SK-N-SH (cell line): ENCODE data around the gene KCNIP4. TPM values are rescaled to one million over a fixed set of nuclear protein-coding genes. Genes with fewer than 3 reads are reported as not detected.
"Not testable (repeated sequence)": the region's sequence is repeated elsewhere in the genome, so short reads cannot be mapped to it uniquely, and the experiment has no call there.

Experiments used
- CTCF ChIA-PET: fragments of 300-600, 350-600 bp; formaldehyde crosslinking; extraction: SDS; loops from one replicate; lab custom pipeline; 2021; lab: Yijun Ruan, JAX
- POLR2A ChIA-PET: fragments of 350-600 bp; sonication (Branson Sonifier 250); formaldehyde crosslinking; extraction: SDS; loops from one replicate; lab custom pipeline; 2020; ENCODE audit warnings: antibody characterized with exemption, inconsistent platforms; lab: Yijun Ruan, JAX
- DNase-seq: peaks from one replicate; pipeline ENCODE4 v3.0.0; 2012
- H2AFZ ChIP-seq: fragments of 200-600 bp; sonication (generic); 2 replicates; pipeline ENCODE4 v1.8.1; 2016; ENCODE audit warnings: antibody characterized with exemption, mild to moderate bottlenecking, low read depth
- H3F3A ChIP-seq: fragments of 200-600 bp; sonication (generic); replicated peaks from 2 replicates; pipeline ENCODE3; 2016; ENCODE audit warnings: antibody characterized with exemption, mild to moderate bottlenecking; ENCODE audit not compliant: insufficient read depth
- H3K27ac ChIP-seq, 2 experiments: fragments of 200-500 bp in 1 of 2; fragments of 200-600 bp in 1 of 2; sonication (Bioruptor generic) in 1 of 2; sonication (generic), shearing (Covaris generic) in 1 of 2; 2 replicates each; pipeline versions ENCODE4 v1.5.1 to v1.6.1; 2014 to 2016; ENCODE audit warnings: low read depth in 2 of 2, inconsistent platforms in 1 of 2, low read length in 1 of 2, mild to moderate bottlenecking in 1 of 2, mixed read lengths in 1 of 2
- H3K27me3 ChIP-seq: fragments of 200-600 bp; sonication (generic), shearing (Covaris generic); 2 replicates; pipeline ENCODE4 v1.6.1; 2016; ENCODE audit warnings: mixed run types; ENCODE audit not compliant: insufficient read depth
- H3K36me3 ChIP-seq, 2 experiments: fragments of 200-500 bp in 1 of 2; fragments of 200-600 bp in 1 of 2; sonication (Bioruptor generic) in 1 of 2; sonication (generic) in 1 of 2; replicated peaks in 1 of 2; 2 replicates each; pipeline versions ENCODE3 to v1.5.1; 2014 to 2016; ENCODE audit warnings: low read length in 1 of 2, mild to moderate bottlenecking in 1 of 2; ENCODE audit not compliant: insufficient read depth in 2 of 2, control insufficient read depth in 1 of 2
- H3K4me1 ChIP-seq, 2 experiments: fragments of 200-500 bp in 1 of 2; fragments of 200-600 bp in 1 of 2; sonication (Bioruptor generic) in 1 of 2; sonication (generic), shearing (Covaris generic) in 1 of 2; 2 replicates each; pipeline versions ENCODE4 v1.5.1 to v1.6.1; 2014 to 2016; ENCODE audit warnings: low read depth in 1 of 2, low read length in 1 of 2, mixed run types in 1 of 2; ENCODE audit not compliant: insufficient read depth in 2 of 2, control insufficient read depth in 1 of 2
- H3K4me2 ChIP-seq: fragments of 200-600 bp; sonication (generic), shearing (Covaris generic); 2 replicates; pipeline ENCODE4 v1.6.1; 2017; ENCODE audit warnings: mixed run types
- H3K4me3 ChIP-seq, 2 experiments: fragments of 200-500 bp in 1 of 2; fragments of 200-600 bp in 1 of 2; sonication (Bioruptor generic) in 1 of 2; sonication (generic), shearing (Covaris generic) in 1 of 2; 2 replicates each; pipeline versions ENCODE4 v1.5.1 to v1.8.1; 2014 to 2016; ENCODE audit warnings: low read depth in 2 of 2, inconsistent platforms in 1 of 2, low read length in 1 of 2, mild to moderate bottlenecking in 1 of 2, mixed read lengths in 1 of 2, moderate library complexity in 1 of 2
- H3K79me2 ChIP-seq: fragments of 200-600 bp; sonication (generic); 2 replicates; pipeline ENCODE4 v1.8.1; 2017; ENCODE audit warnings: mild to moderate bottlenecking; ENCODE audit not compliant: insufficient read depth
- H3K9ac ChIP-seq: fragments of 200-600 bp; sonication (generic); 2 replicates; pipeline ENCODE4 v1.6.1; 2017; ENCODE audit warnings: mixed run types
- H3K9me2 ChIP-seq: fragments of 200-600 bp; sonication (generic); 2 replicates; pipeline ENCODE4 v1.6.1; 2017; ENCODE audit warnings: mixed run types
- H3K9me3 ChIP-seq: fragments of 200-600 bp; sonication (generic); 2 replicates; pipeline ENCODE4 v1.6.1; 2017; ENCODE audit warnings: mixed run types, mild to moderate bottlenecking, moderate library complexity
- H4K20me1 ChIP-seq: fragments of 200-600 bp; sonication (generic); 2 replicates; pipeline ENCODE4 v1.6.1; 2017; ENCODE audit warnings: mild to moderate bottlenecking, mixed run types; ENCODE audit not compliant: insufficient read depth
- EP300 ChIP-seq, 2 experiments: IDR thresholded peaks; 2 replicates each; pipeline versions ENCODE4 v1.4.0 to v1.6.1; 2012; ENCODE audit warnings: borderline replicate concordance in 1 of 2, low read depth in 1 of 2, low read length in 1 of 2
- FOXJ3 ChIP-seq: sonication (generic); formaldehyde crosslinking; IDR thresholded peaks from 2 replicates; pipeline ENCODE4 v1.5.1; 2020; ENCODE audit warnings: mild to moderate bottlenecking, missing genetic modification reagents
- MEF2A ChIP-seq: IDR thresholded peaks from 2 replicates; pipeline ENCODE4 v1.4.0; 2012; ENCODE audit warnings: low read depth, borderline replicate concordance
- MXI1 ChIP-seq: IDR thresholded peaks from 2 replicates; pipeline ENCODE4 v1.6.1; 2012; ENCODE audit warnings: mild to moderate bottlenecking, low read depth, low read length, improper control_type of control experiment
- NFIC ChIP-seq: IDR thresholded peaks from 2 replicates; pipeline ENCODE4 v1.4.0; 2012; ENCODE audit warnings: borderline replicate concordance
- NRF1 ChIP-seq: IDR thresholded peaks from 2 replicates; pipeline ENCODE4 v1.6.1; 2012; ENCODE audit warnings: low read depth, mild to moderate bottlenecking, low read length
- PBX3 ChIP-seq: IDR thresholded peaks from 2 replicates; pipeline ENCODE4; 2012
- RCOR1 ChIP-seq: fragments of 150-350 bp; IDR thresholded peaks from 2 replicates; pipeline ENCODE4 v1.6.1; 2017; ENCODE audit warnings: antibody characterized with exemption, low read length
- RFX5 ChIP-seq: IDR thresholded peaks from 2 replicates; pipeline ENCODE4 v1.6.1; 2012; ENCODE audit warnings: mild to moderate bottlenecking, improper control_type of control experiment, low read length
- TAF1 ChIP-seq: IDR thresholded peaks from 2 replicates; pipeline ENCODE4 v1.6.1; 2012; ENCODE audit warnings: low read depth, mild to moderate bottlenecking, low read length, moderate library complexity, borderline replicate concordance
- TEAD4 ChIP-seq: IDR thresholded peaks from 2 replicates; pipeline ENCODE4 v1.4.0; 2012; ENCODE audit warnings: mild to moderate bottlenecking, borderline replicate concordance; ENCODE audit not compliant: insufficient read depth
- USF2 ChIP-seq: fragments of 150-350 bp; IDR thresholded peaks from 2 replicates; pipeline ENCODE4 v1.6.1; 2017; ENCODE audit warnings: antibody characterized with exemption, low read length, low read depth, borderline replicate concordance
- ZBTB33 ChIP-seq: IDR thresholded peaks from 2 replicates; pipeline ENCODE4 v1.4.0; 2012; ENCODE audit warnings: low read depth, borderline replicate concordance
- WGBS: methylation state at CpG from one replicate; pipeline ENCODE4 v1.1.6; 2017; ENCODE audit warnings: low lambda C conversion rate; 5-methylcytosine and 5-hydroxymethylcytosine counted together
- polyA plus RNA-seq, 3 experiments: library from polyadenylated mRNA; depleted of rRNA; stranded (reverse); fragments of >200 nt; gene quantifications; 2 replicates each; pipeline ENCODE4 v1.2.3, GENCODE V29; 2012

The KCNIP4 gene
- polyA plus RNA-seq, 1 of the 3 experiments (the other 2 are of a cell fraction) = 0.18 TPM

GRCh38 chr4:21366312-21366711 lies 582.3 kb downstream of the KCNIP4 start:
- POLR2A ChIA-PET = no interaction called here
- CTCF ChIA-PET = interaction anchor here (0.7 to 1.2 kb wide), 3 partner anchors 9 to 424 kb away, joined by 3 to 5 read pairs (median 3); no protein-coding TSS in a partner anchor
- H3F3A ChIP-seq = no peaks in the 10 kb centered on the region

GRCh38 chr4:21363701-21364100 lies 584.9 kb downstream of the KCNIP4 start:
- CTCF ChIA-PET = interaction anchor here (0.6 kb wide), 1 partner anchor 363 kb away, joined by 3 read pairs; no protein-coding TSS in a partner anchor
- Histone ChIP-seq H3K9ac (no peak overlapping the region), H3K4me2 (no peak overlapping the region), H3K9me2 (no peaks in the 10 kb centered on the region), H3K4me1 (no peaks in the 10 kb centered on the region), H3K27ac (no peak overlapping the region), H2AFZ (no peak overlapping the region), H3K36me3 (no peaks in the 10 kb centered on the region), H3F3A (no peaks in the 10 kb centered on the region), H3K27me3 (no peaks in the 10 kb centered on the region), H3K4me3 (no peak overlapping the region), H4K20me1 (no peaks in the 10 kb centered on the region), H3K9me3 (no peaks in the 10 kb centered on the region), H3K79me2 (no peaks in the 10 kb centered on the region)
- WGBS = 7% methylated on average over 1 of the region's 1 CpG
- TF ChIP-seq NFIC (no peak), RFX5 (no peak), PBX3 (no peak), MEF2A (no peak), MXI1 (no peak), USF2 (no peak), TEAD4 (no peak), FOXJ3 (CRISPR knock-in tag) (no peak), EP300 (IDR thresholded peaks at IDR 0.05; ENCODE audit: borderline replicate concordance in 1 of 2, low read depth in 1 of 2, low read length in 1 of 2) (no peak)
- DNase-seq = no peak
- POLR2A ChIA-PET = no interaction called here

More at GRCh38 chr4:21366312-21366711, 582.3 kb downstream of the KCNIP4 start:
- Histone ChIP-seq H3K9me3 (no peaks in the 10 kb centered on the region), H2AFZ (no peak overlapping the region), H3K9me2 (no peaks in the 10 kb centered on the region), H3K27me3 (no peaks in the 10 kb centered on the region), H4K20me1 (no peaks in the 10 kb centered on the region), H3K9ac (no peak overlapping the region), H3K4me2 (no peak overlapping the region), H3K4me1 (no peaks in the 10 kb centered on the region), H3K79me2 (no peaks in the 10 kb centered on the region), H3K36me3 (no peaks in the 10 kb centered on the region), H3K4me3 (no peak overlapping the region), H3K27ac (no peak overlapping the region)
- 9% methylated on average over 2 of the region's 2 CpGs for WGBS
- no peak for DNase-seq
- TF ChIP-seq RCOR1 = no peak
- no peak for TF ChIP-seq TAF1
- TF ChIP-seq ZBTB33 = no peak
- no peak for TF ChIP-seq NRF1

GRCh38 chr4:21352354-21352753 lies 596.2 kb downstream of the KCNIP4 start:
- H3K36me3 ChIP-seq, DNase-seq, H3K27ac ChIP-seq, POLR2A ChIA-PET, H3K4me1 ChIP-seq, H3K9me2 ChIP-seq, H3K9me3 ChIP-seq, H3K27me3 ChIP-seq, H3F3A ChIP-seq, H3K4me2 ChIP-seq, H2AFZ ChIP-seq, H3K9ac ChIP-seq, CTCF ChIA-PET, H4K20me1 ChIP-seq, H3K79me2 ChIP-seq, H3K4me3 ChIP-seq: not testable (repeated sequence)
- 48% methylated on average over 3 of the region's 4 CpGs for WGBS
